GM10266 (cell line): ENCODE measurements around the gene FLNB.

Experiments used
- DNase-seq: peaks from one replicate; pipeline ENCODE4 v3.0.0; 2012; ENCODE audit errors: extremely low spot score
- TF ChIP-seq, protein P1 (sequence below): IDR thresholded peaks from 2 replicates; pipeline ENCODE4 v1.5.1; 2012; ENCODE audit warnings: mild to moderate bottlenecking, low read depth; ENCODE audit not compliant: control insufficient read depth, insufficient read depth; ENCODE audit errors: missing control alignments

FLNB gene

DNA sequence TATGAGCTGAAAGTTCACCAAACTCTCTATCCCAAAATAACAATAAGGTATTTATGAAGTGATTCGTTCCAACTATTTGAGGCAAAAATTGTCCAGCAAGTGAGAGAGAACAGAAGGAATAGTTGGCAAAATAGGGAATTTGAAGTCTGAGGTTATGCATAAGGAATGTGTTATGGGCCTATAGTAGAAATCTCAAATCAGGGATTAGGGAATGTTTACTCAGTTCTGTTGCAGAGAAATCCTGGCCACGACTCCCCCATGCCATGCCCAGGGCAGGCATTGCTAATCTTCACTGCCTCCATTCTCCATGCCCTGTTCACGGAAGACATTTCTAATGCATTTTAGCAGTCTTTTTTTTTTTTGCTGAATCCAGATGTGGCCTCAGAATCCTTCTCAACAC, 58.6 kb downstream of the FLNB start:
- TF ChIP-seq, protein P1, sequence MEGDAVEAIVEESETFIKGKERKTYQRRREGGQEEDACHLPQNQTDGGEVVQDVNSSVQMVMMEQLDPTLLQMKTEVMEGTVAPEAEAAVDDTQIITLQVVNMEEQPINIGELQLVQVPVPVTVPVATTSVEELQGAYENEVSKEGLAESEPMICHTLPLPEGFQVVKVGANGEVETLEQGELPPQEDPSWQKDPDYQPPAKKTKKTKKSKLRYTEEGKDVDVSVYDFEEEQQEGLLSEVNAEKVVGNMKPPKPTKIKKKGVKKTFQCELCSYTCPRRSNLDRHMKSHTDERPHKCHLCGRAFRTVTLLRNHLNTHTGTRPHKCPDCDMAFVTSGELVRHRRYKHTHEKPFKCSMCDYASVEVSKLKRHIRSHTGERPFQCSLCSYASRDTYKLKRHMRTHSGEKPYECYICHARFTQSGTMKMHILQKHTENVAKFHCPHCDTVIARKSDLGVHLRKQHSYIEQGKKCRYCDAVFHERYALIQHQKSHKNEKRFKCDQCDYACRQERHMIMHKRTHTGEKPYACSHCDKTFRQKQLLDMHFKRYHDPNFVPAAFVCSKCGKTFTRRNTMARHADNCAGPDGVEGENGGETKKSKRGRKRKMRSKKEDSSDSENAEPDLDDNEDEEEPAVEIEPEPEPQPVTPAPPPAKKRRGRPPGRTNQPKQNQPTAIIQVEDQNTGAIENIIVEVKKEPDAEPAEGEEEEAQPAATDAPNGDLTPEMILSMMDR = no peak

DNA sequence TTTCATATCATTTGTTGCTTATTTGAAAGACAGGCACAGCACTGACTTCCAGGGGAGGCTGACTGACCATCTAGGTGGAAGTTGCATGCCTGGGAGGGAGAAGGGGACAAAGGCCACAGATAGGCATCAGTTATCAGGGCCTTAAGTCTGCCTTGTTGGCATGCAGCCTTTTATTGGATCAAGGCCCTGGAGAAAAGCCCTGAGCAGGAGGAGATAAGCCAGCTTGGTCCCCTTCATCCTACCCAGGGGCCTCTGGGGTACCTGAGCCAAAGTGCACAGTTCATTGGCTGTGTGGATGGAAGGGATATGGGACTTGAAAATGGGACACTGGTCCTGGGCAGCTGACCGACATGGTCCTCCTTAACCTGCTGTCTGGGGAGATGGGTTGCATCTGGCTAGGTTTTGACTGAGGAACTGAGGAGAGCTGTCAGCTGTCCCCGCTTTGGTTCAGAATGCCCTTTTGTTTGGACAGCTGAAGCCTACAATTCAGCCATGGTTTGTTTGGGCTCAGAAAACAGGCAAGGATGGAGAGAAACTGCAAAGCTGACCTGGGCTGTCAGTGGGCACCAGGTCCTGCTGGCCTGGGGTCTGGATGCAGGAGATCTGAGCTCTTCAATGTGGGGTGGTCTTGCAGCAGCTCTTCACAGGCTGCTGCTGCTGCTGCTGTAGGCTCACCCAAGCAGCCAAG, 60.0 kb downstream of the FLNB start:
- TF ChIP-seq, protein P1 = no peak
- DNase-seq = no peak

More for the DNA sequence above, 58.6 kb downstream of the FLNB start:
- no peak for DNase-seq

DNA sequence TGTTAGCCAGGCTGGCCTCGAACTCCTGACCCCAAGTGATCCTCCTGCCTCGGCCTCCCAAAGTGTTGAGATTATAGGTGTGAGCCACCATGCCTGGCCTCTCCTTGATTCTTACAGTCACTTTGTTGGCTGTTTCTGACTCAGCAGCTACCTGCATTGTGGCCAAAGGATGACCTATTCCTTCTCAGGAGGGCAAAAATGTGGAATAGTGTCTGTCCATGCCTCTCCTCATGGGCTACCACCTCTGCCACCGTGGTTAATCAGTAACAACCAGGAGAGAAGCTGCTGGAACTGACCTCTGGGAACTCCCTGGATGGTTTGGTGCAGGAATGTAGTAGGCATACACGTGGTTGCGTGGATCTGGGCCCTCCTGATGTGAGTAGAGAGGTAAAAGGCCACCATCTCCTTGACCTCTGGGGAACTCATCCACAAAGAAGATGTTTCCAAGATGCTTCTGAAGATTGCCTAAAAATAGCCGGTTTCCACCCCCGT, 63.3 kb downstream of the FLNB start:
- TF ChIP-seq, protein P1 = no peak
- DNase-seq = no peak

DNA sequence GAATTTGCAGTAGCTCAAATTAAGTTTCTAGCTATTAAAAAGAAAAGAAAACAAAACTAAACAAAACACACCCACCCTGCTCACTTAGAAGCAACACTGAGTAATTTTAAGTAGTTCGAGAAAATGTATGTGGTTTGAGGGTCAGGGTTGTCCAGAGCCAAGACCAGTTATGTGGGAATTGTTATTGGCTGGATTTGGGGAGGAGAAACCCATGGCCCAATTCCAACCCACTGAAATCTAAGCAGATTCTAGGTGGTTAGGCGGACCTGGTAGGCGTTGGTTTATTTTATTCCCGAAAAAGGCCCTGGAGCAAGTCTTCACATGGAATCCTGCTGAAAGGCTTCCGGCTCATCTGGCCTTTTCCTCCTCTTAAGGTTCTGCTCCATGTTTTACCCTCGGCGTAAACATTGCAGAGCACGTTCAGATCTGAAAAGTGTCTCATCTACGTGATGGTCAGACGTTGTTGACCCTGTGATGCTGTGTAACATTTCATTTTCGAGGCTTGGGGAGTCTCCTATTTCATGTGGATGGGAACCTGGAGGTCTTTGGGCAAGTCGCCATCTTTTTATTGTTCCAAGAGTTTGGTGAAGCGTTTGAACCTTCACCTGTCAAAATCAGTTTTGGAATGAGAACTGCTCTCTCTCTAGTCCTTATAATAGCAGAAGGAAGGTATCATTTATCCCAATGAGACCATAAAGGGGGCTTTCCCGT, 64.0 kb downstream of the FLNB start:
- DNase-seq = no peak
- TF ChIP-seq, protein P1 = no peak

DNA sequence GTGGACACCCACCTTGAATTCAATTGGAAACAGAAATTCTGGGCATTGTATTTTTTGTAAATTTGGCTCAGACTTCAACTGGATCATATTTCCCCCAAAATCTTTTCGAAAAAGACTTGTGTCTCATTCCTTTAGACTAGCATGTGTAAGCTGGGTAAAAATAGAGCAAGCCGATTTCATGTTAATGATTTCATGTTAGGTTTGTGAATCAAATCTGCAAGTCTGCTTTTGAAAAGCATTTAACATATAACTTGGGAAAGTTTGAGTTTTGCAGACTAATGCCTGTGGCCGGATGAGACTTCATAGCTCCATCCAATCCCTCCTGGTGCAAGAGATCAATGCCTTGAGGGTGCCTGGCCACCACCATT, 64.5 kb downstream of the FLNB start:
- DNase-seq = no peak
- TF ChIP-seq, protein P1 = no peak

DNA sequence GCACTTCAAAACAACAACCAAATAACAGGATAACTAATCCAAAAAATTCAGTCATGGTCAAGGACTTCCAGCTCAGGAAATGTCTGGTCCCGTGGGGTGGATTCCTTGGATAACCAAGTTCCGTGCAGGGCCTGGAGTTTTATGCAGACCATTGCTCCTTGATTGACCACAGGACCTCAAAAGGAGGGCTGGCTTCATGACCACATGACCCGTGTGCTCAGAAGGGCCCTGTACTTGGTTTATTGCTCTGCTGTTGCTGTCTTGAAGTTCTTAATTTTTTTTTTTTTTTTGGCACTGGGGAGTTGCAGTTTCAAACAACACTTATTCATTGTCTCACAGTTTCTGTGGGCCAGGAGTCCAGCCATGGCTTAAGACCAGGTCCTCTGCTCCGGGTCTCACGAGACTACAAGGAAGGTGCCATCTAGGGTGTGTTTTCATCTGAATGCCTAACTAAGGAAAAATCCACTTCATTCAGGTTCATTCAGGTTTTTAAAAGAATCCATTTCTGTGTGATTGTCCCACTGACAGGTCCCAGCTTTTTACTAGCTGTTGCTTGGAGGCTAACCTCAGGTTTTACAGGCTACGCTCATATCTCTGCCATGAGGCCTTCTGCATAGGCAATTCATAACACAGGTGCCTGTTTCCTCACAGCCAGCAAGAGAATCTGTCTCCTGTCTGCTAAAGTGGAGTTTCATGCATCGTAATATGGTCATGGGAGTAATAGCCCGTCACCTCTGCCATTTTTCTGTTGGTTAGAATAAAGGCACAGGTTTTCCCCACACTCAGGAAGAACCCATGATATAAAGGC, 65.3 kb downstream of the FLNB start:
- DNase-seq = no peak
- TF ChIP-seq, protein P1 = no peak
